ENCODE results near the gene SCTR. TPM values are rescaled to one million over a fixed set of nuclear protein-coding genes. Genes with fewer than 3 reads are reported as not detected.
A peak's percentile ranks its signal among the peaks of the same experiment; 100 is the strongest.

The SCTR gene
- total RNA-seq, 2 donors from 2014 or later = not detected

DNA sequence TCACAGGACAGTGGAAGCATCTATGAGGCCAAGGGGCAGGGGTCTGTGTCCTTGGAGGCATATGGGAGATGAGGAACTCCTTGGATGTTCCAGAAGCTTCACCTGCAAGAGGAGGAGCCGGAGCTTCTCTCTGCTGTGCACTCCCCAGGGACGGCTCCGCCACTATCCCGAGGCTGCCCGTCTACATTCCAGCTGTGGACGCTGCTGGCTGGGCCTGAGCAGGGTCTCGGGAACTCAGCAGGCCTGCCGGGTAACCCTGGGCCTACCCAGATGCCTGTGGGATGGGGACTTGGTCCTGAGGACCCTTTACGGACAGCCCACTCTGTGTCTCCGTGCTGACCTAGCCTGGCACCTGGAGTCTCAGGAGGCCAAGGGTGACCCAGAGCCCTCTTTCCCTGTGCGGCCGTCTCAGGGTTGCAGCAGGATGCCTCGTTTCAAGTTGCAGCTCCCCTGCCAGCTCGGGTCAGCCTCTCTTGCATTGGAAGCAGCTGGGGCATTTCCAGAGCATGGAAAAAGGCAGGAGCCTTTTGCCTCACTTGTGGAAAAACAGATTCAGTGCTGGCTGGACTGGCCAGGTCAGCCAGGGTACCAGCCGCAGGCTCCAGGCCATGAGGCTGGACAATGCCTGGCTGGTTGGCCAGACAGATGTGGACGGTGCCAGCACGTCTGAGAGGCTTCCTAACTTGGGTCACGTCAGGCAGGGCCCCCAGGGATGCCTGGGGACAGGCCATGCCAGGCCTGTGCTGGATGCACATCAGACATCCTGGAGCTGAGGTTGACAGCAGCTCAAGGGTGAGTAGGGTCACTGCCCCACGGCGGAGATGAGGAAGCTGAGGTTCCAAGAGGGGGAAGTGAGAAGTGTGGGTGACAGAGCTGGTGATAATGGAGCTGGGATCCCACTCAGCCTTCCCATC lies 41.5 kb downstream of the SCTR start:
- H3K9me3 ChIP-seq = no peaks in the 10 kb centered on the region
- ATAC-seq (ENCODE audit: insufficient number of reproducible peaks, low FRiP score, low read depth) (peak; percentile 53), DNase-seq (ENCODE audit: low spot score) (peak; percentile 55)
- peak overlapping the region; percentile 91 to 93 for H3K27ac ChIP-seq
- no peaks in the 10 kb centered on the region for H3K27me3 ChIP-seq (replicated peaks; ENCODE audit: insufficient read depth)
- H3K4me1 ChIP-seq (ENCODE audit: control insufficient read depth in 1 of 2, low read depth in 2 of 2) = peaks cover 38 to 73% of the 10 kb centered on the region in 2 donors
- H3K4me3 ChIP-seq = peak overlapping the region; percentile 34
- TF ChIP-seq CTCF (IDR thresholded peaks at IDR 0.05) = no peak
- no peaks in the 10 kb centered on the region for H3K36me3 ChIP-seq

- DNase-seq (ENCODE audit: low spot score) = no peak
- no peaks in the 10 kb centered on the region for H3K9me3 ChIP-seq
- H3K36me3 ChIP-seq = no peaks in the 10 kb centered on the region
- no peaks in the 10 kb centered on the region for H3K27me3 ChIP-seq (replicated peaks; ENCODE audit: insufficient read depth)
- TF ChIP-seq CTCF (IDR thresholded peaks at IDR 0.05) = no peak
- H3K4me1 ChIP-seq (ENCODE audit: control insufficient read depth in 1 of 2, low read depth in 2 of 2) = peaks cover 31 to 64% of the 10 kb centered on the region in 2 donors
- H3K4me3 ChIP-seq = no peak overlapping the region
- no peak for ATAC-seq (ENCODE audit: insufficient number of reproducible peaks, low FRiP score, low read depth)
- H3K27ac ChIP-seq = peak overlapping the region; percentile 91 to 93
Observed at GRCh38 chr2:119481501-119482455, 42.5 kb downstream of the SCTR start.

GRCh38 chr2:119480718-119481142 lies 43.6 kb downstream of the SCTR start:
- Histone ChIP-seq H3K4me1 (ENCODE audit: control insufficient read depth in 1 of 2, low read depth in 2 of 2) (peaks cover 28 to 61% of the 10 kb centered on the region in 2 donors), H3K9me3 (no peaks in the 10 kb centered on the region), H3K27me3 (replicated peaks; ENCODE audit: insufficient read depth) (no peaks in the 10 kb centered on the region), H3K27ac (peak overlapping the region in 1 of 2 donors; percentile 91), H3K4me3 (no peak overlapping the region), H3K36me3 (no peaks in the 10 kb centered on the region)
- ATAC-seq (ENCODE audit: insufficient number of reproducible peaks, low FRiP score, low read depth) (no peak), DNase-seq (ENCODE audit: low spot score) (no peak)
- no peak for TF ChIP-seq CTCF (IDR thresholded peaks at IDR 0.05)

DNA sequence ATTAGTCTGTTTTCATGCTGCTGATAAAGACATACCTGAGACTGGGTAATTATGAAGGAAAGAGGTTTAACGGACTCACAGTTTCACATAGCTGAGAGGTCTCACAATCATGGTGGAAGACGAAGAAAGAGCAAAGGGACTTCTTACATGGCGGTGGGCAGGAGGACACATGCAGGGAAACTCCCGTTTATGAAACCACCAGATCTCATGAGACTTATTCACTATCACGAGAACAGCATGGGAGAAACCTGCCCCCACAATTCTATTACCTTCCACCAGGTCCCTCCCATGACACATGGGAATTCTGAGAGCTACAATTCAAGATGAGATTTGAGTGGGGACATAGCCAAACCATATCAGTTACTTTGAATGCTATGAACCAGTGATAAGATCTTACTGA lies 44.1 kb downstream of the SCTR start:
- TF ChIP-seq CTCF (IDR thresholded peaks at IDR 0.05) = no peak
- H3K9me3 ChIP-seq = no peaks in the 10 kb centered on the region
- H3K4me3 ChIP-seq = no peak overlapping the region
- DNase-seq (ENCODE audit: low spot score) (no peak), ATAC-seq (ENCODE audit: insufficient number of reproducible peaks, low FRiP score, low read depth) (no peak)
- H3K4me1 ChIP-seq (ENCODE audit: control insufficient read depth in 1 of 2, low read depth in 2 of 2) = peaks cover 23 to 56% of the 10 kb centered on the region in 2 donors
- H3K27me3 ChIP-seq (replicated peaks; ENCODE audit: insufficient read depth) = no peaks in the 10 kb centered on the region
- no peak overlapping the region for H3K27ac ChIP-seq
- no peaks in the 10 kb centered on the region for H3K36me3 ChIP-seq

- TF ChIP-seq CTCF (IDR thresholded peaks at IDR 0.05) = no peak
- DNase-seq (ENCODE audit: low spot score) = no peak
- Histone ChIP-seq H3K4me1 (ENCODE audit: control insufficient read depth in 1 of 2, low read depth in 2 of 2) (peaks cover 13 to 43% of the 10 kb centered on the region in 2 donors), H3K9me3 (no peaks in the 10 kb centered on the region), H3K4me3 (no peak overlapping the region), H3K36me3 (no peaks in the 10 kb centered on the region), H3K27ac (no peak overlapping the region), H3K27me3 (replicated peaks; ENCODE audit: insufficient read depth) (no peaks in the 10 kb centered on the region)
- no peak for ATAC-seq (ENCODE audit: insufficient number of reproducible peaks, low FRiP score, low read depth)
Observed at GRCh38 chr2:119478978-119479295, 45.3 kb downstream of the SCTR start.

Measured in thoracic aorta (tissue), 2 donors.